PFSK-1 (cell line): ENCODE data around the gene TMEM161B.

Source experiments
- POLR2AphosphoS5 ChIP-seq: IDR thresholded peaks from 2 replicates; pipeline ENCODE4 v1.6.1; 2012; ENCODE audit warnings: low read depth, mild to moderate bottlenecking, control low read depth, low read length, moderate library complexity
- REST ChIP-seq, 2 experiments: IDR thresholded peaks; 2 replicates each; pipeline versions ENCODE4 v1.6.1 to v1.8.0; 2011 to 2012; ENCODE audit warnings: low read depth in 2 of 2, low read length in 2 of 2, control low read depth in 1 of 2, inconsistent platforms in 1 of 2, mild to moderate bottlenecking in 1 of 2, moderate library complexity in 1 of 2; ENCODE audit not compliant: insufficient read depth in 1 of 2
- TAF1 ChIP-seq: IDR thresholded peaks from 2 replicates; pipeline ENCODE4 v1.6.1; 2012; ENCODE audit warnings: low read length, control low read depth, borderline replicate concordance; ENCODE audit not compliant: insufficient read depth

- TF ChIP-seq TAF1: no peak
- TF ChIP-seq POLR2AphosphoS5: no peak
- TF ChIP-seq REST (IDR thresholded peaks at IDR 0.05; ENCODE audit: insufficient read depth in 1 of 2, low read depth in 2 of 2, low read length in 2 of 2): no peak
Measured at GRCh38 chr5:88287846-88288527, 19.3 kb upstream of the TMEM161B start.
